ENCODE data around the gene PIGU. TPM values are rescaled to one million over a fixed set of nuclear protein-coding genes. Genes with fewer than 3 reads are reported as not detected.

Gene PIGU
- total and polyA plus RNA-seq, 2 of the 13 experiments (the other 11 are each of a cell fraction or from before 2014, with no cell fraction given), result 45.5 to 231 TPM

- 0 out of 2 replicates have a peak, but pooled peaks have one; percentile 17 for TF ChIP-seq ZNF414 (CRISPR knock-in tag; IDR thresholded peaks at IDR 0.05)
- no peak for TF ChIP-seq AKAP8 (CRISPR knock-in tag; IDR thresholded peaks at IDR 0.05)
- no peak for TF ChIP-seq FOXP1 (IDR thresholded peaks at IDR 0.05)
- TF ChIP-seq FOXP1 (CRISPR knock-in tag; IDR thresholded peaks at IDR 0.05), result 0 out of 2 replicates have a peak, but pooled peaks have one; percentile 23
- no peak for TF ChIP-seq CBX1 (IDR thresholded peaks at IDR 0.05; ENCODE audit: low read depth)
- no peak for TF ChIP-seq ZNF281 (CRISPR knock-in tag; IDR thresholded peaks at IDR 0.05; ENCODE audit: borderline replicate concordance)
- no peak for TF ChIP-seq ZNF777 (CRISPR knock-in tag; IDR thresholded peaks at IDR 0.05)
- TF ChIP-seq POGZ (CRISPR knock-in tag; IDR thresholded peaks at IDR 0.05), result no peak
- TF ChIP-seq ZNF263 (CRISPR knock-in tag; IDR thresholded peaks at IDR 0.05), result no peak
- no peak for TF ChIP-seq ZNF607 (CRISPR knock-in tag; IDR thresholded peaks at IDR 0.05; ENCODE audit: borderline replicate concordance)
- no peak for TF ChIP-seq ZNF629 (CRISPR knock-in tag; conservative IDR thresholded peaks at IDR 0.05)
- TF ChIP-seq ZBTB14 (CRISPR knock-in tag; IDR thresholded peaks at IDR 0.05), result no peak
- no peak for TF ChIP-seq DBP (CRISPR knock-in tag; IDR thresholded peaks at IDR 0.05; ENCODE audit: not compliant biosample characterization)
- TF ChIP-seq ATM (IDR thresholded peaks at IDR 0.05; ENCODE audit: borderline replicate concordance), result no peak
- TF ChIP-seq ARNTL (CRISPR knock-in tag; IDR thresholded peaks at IDR 0.05), result no peak
- no peak for TF ChIP-seq TGIF2 (CRISPR knock-in tag; IDR thresholded peaks at IDR 0.05)
- no peak for TF ChIP-seq ZNF274 (CRISPR knock-in tag; IDR thresholded peaks at IDR 0.05)
- TF ChIP-seq ZBTB43 (CRISPR knock-in tag; conservative IDR thresholded peaks at IDR 0.05), result no peak
- no peak for TF ChIP-seq ZNF772 (CRISPR knock-in tag; IDR thresholded peaks at IDR 0.05)
- no peak for TF ChIP-seq HHEX (CRISPR knock-in tag; IDR thresholded peaks at IDR 0.05)
- no peak for TF ChIP-seq ZBTB26 (CRISPR knock-in tag; IDR thresholded peaks at IDR 0.05; ENCODE audit: borderline replicate concordance)
- TF ChIP-seq PAF1 (CRISPR knock-in tag; IDR thresholded peaks at IDR 0.05), result no peak
- no peak for TF ChIP-seq CSRNP1 (CRISPR knock-in tag; IDR thresholded peaks at IDR 0.05)
Observed at GRCh38 chr20:34647737-34648136, 29.2 kb downstream of the PIGU start (continued).
